Spinal cord (tissue), 10 donors: ENCODE results near the gene MARCHF5. TPM values are rescaled to one million over a fixed set of nuclear protein-coding genes. Genes with fewer than 3 reads are reported as not detected.
"Not testable (repeated sequence)": the region's sequence is repeated elsewhere in the genome, so short reads cannot be mapped to it uniquely, and the experiment has no call there.

Source experiments
- DNase-seq, 6 donors: peaks; one replicate each; pipeline versions ENCODE4 v3.0.0 to v3.0.0-alpha.2; 2013 to 2015; ENCODE audit warnings: low spot score in 6 of 6, low read depth in 4 of 6
- H3K27ac ChIP-seq: one replicate; pipeline ENCODE4 v1.5.1; 2013; ENCODE audit warnings: low read depth, low read length, control low read depth
- H3K27me3 ChIP-seq: one replicate; pipeline ENCODE4 v1.6.1; 2013; ENCODE audit warnings: low read length; ENCODE audit not compliant: control insufficient read depth, insufficient read depth
- H3K36me3 ChIP-seq: one replicate; pipeline ENCODE4 v1.6.1; 2013; ENCODE audit warnings: low read length; ENCODE audit not compliant: control insufficient read depth, insufficient read depth
- H3K4me1 ChIP-seq: one replicate; pipeline ENCODE4 v1.6.1; 2013; ENCODE audit warnings: low read length; ENCODE audit not compliant: control insufficient read depth, insufficient read depth
- H3K4me3 ChIP-seq: one replicate; pipeline ENCODE4 v1.5.1; 2013; ENCODE audit warnings: low read depth, low read length, control low read depth
- H3K9me3 ChIP-seq: one replicate; pipeline ENCODE4 v1.6.1; 2013; ENCODE audit warnings: low read length; ENCODE audit not compliant: control insufficient read depth, insufficient read depth
- WGBS: methylation state at CpG from one replicate; pipeline ENCODE4 v1.1.5; 2013; ENCODE audit warnings: missing lambda C conversion rate; ENCODE audit not compliant: insufficient coverage; 5-methylcytosine and 5-hydroxymethylcytosine counted together
- polyA plus RNA-seq, 2 donors: library from polyadenylated mRNA; unstranded; fragments of 120-200 nt; gene quantifications; one replicate each; pipeline ENCODE4 v1.2.1, GENCODE V29; 2013; ENCODE audit not compliant: insufficient read length in 2 of 2
- total RNA-seq, 2 donors: library from RNA; depleted of rRNA in 1 of 2; stranded (reverse); fragments of 120-200 nt in 1 of 2; fragments of >200 nt in 1 of 2; gene quantifications; one replicate each; pipeline versions ENCODE4 v1.2.3 to v1.2.4, GENCODE V29; 2013 to 2014
- donor health status: healthy.

The MARCHF5 gene
- total and polyA plus RNA-seq, 4 donors = 21.0 to 62.7 (median 41.9) TPM

GRCh38 chr10:92377962-92378361 is 87.0 kb downstream of the MARCHF5 start:
- no peak overlapping the region for H3K27ac ChIP-seq
- DNase-seq = no peak
- no peak overlapping the region for H3K4me3 ChIP-seq
- H3K4me1 ChIP-seq = no peaks in the 10 kb centered on the region
- 100% methylated on average over 1 of the region's 4 CpGs for WGBS
- H3K36me3 ChIP-seq = no peaks in the 10 kb centered on the region
- no peaks in the 10 kb centered on the region for H3K9me3 ChIP-seq
- H3K27me3 ChIP-seq = no peaks in the 10 kb centered on the region

GRCh38 chr10:92381543-92381954 is 90.6 kb downstream of the MARCHF5 start:
- Histone ChIP-seq H3K4me3 (no peak overlapping the region), H3K9me3 (no peaks in the 10 kb centered on the region), H3K27me3 (no peaks in the 10 kb centered on the region), H3K4me1 (no peaks in the 10 kb centered on the region), H3K27ac (no peak overlapping the region), H3K36me3 (no peaks in the 10 kb centered on the region)
- 67% methylated on average over 3 of the region's 7 CpGs for WGBS
- no peak for DNase-seq

- DNase-seq = no peak
- WGBS = 20% methylated on average over 1 of the region's 4 CpGs
- no peak overlapping the region for H3K27ac ChIP-seq
- H3K9me3 ChIP-seq = no peaks in the 10 kb centered on the region
- H3K4me3 ChIP-seq = no peak overlapping the region
- no peaks in the 10 kb centered on the region for H3K36me3 ChIP-seq
- H3K4me1 ChIP-seq = no peaks in the 10 kb centered on the region
- no peaks in the 10 kb centered on the region for H3K27me3 ChIP-seq
Measured at GRCh38 chr10:92382631-92383030, 91.7 kb downstream of the MARCHF5 start.

GRCh38 chr10:92384741-92385140 is 93.8 kb downstream of the MARCHF5 start:
- no peak for DNase-seq
- Histone ChIP-seq H3K27ac (no peak overlapping the region), H3K9me3 (no peaks in the 10 kb centered on the region), H3K4me1 (no peaks in the 10 kb centered on the region), H3K4me3 (no peak overlapping the region), H3K36me3 (no peaks in the 10 kb centered on the region), H3K27me3 (no peaks in the 10 kb centered on the region)
- WGBS = 50% methylated on average over 1 of the region's 2 CpGs

- no peak for DNase-seq
- no peaks in the 10 kb centered on the region for H3K36me3 ChIP-seq
- H3K9me3 ChIP-seq = no peaks in the 10 kb centered on the region
- H3K4me3 ChIP-seq = no peak overlapping the region
- H3K27ac ChIP-seq = no peak overlapping the region
- no peaks in the 10 kb centered on the region for H3K4me1 ChIP-seq
- no CpG with 5 or more reads among the region's 2 CpGs for WGBS
- no peaks in the 10 kb centered on the region for H3K27me3 ChIP-seq
Measured at GRCh38 chr10:92385831-92386230, 94.9 kb downstream of the MARCHF5 start.

GRCh38 chr10:92387289-92387940 is 96.4 kb downstream of the MARCHF5 start:
- H3K4me1 ChIP-seq = no peaks in the 10 kb centered on the region
- no peaks in the 10 kb centered on the region for H3K27me3 ChIP-seq
- 40% methylated on average over 9 of the region's 11 CpGs for WGBS
- H3K36me3 ChIP-seq = no peaks in the 10 kb centered on the region
- H3K4me3 ChIP-seq = no peak overlapping the region
- DNase-seq = peak in 1 of 6 donors; percentile 69
- no peaks in the 10 kb centered on the region for H3K9me3 ChIP-seq
- H3K27ac ChIP-seq = no peak overlapping the region

- not testable (repeated sequence) for DNase-seq, H3K4me3 ChIP-seq, H3K9me3 ChIP-seq, H3K27ac ChIP-seq, H3K36me3 ChIP-seq, H3K27me3 ChIP-seq, H3K4me1 ChIP-seq
- WGBS = no CpG with 5 or more reads among the region's 1 CpG
Measured at GRCh38 chr10:92393173-92393572, 102.2 kb downstream of the MARCHF5 start.

GRCh38 chr10:92395271-92395670 is 104.3 kb downstream of the MARCHF5 start:
- Histone ChIP-seq H3K4me3 (no peak overlapping the region), H3K27me3 (no peaks in the 10 kb centered on the region), H3K36me3 (no peaks in the 10 kb centered on the region), H3K4me1 (no peaks in the 10 kb centered on the region), H3K27ac (no peak overlapping the region), H3K9me3 (no peaks in the 10 kb centered on the region)
- DNase-seq = no peak
- WGBS = 60% methylated on average over 3 of the region's 4 CpGs

GRCh38 chr10:92402234-92402633 is 111.3 kb downstream of the MARCHF5 start:
- not testable (repeated sequence) for H3K4me1 ChIP-seq, H3K4me3 ChIP-seq, H3K9me3 ChIP-seq, H3K36me3 ChIP-seq, DNase-seq, H3K27me3 ChIP-seq, H3K27ac ChIP-seq
- WGBS = 83% methylated on average over 2 of the region's 5 CpGs
